ENCODE measurements around the gene LGALS7B.

DNA sequence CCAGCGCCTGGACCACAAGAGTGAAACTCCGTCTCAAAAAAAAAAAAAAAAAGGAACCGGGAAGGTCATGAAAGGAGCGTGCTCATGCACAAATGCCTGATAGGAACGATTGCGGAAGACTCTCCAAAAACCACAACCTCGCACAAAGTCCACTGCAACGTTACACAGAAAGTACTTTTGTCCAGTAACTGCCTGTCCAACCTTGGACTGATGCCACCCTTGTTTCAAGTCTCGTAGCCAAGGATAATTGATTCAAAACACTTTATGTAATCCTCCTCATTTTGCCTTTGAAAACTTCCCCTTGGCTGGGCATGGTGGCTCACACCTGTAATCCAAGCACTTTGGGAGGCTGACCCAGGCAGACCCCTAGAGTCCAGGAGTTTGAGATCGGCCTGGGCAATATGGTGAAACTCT is 29.4 kb upstream of the LGALS7B start:
- TF ChIP-seq POLR2A (IDR thresholded peaks at IDR 0.05) (no peak), POLR2AphosphoS5 (IDR thresholded peaks at IDR 0.05) (no peak), EP300 (IDR thresholded peaks at IDR 0.05) (no peak)
